Raji (cell line): ENCODE measurements around the gene ACKR4.

Experiments used
- POLR2A ChIP-seq: IDR thresholded peaks from 2 replicates; pipeline ENCODE4 v1.6.1; 2011; ENCODE audit warnings: low read depth, low read length, control low read depth; ENCODE audit not compliant: insufficient read depth

The ACKR4 gene

GRCh38 chr3:132626955-132627354 lies 29.9 kb downstream of the ACKR4 start:
- TF ChIP-seq POLR2A, result no peak

- no peak for TF ChIP-seq POLR2A
Observed at GRCh38 chr3:132628157-132628556, 31.1 kb downstream of the ACKR4 start.

GRCh38 chr3:132629928-132630327 lies 32.9 kb downstream of the ACKR4 start:
- no peak for TF ChIP-seq POLR2A

- TF ChIP-seq POLR2A, result no peak
Observed at GRCh38 chr3:132630612-132631011, 33.5 kb downstream of the ACKR4 start.

- no peak for TF ChIP-seq POLR2A
Observed at GRCh38 chr3:132635052-132635451, 38.0 kb downstream of the ACKR4 start.

GRCh38 chr3:132637590-132637989 lies 40.5 kb downstream of the ACKR4 start:
- TF ChIP-seq POLR2A, result no peak

GRCh38 chr3:132638706-132639105 lies 41.6 kb downstream of the ACKR4 start:
- no peak for TF ChIP-seq POLR2A

- TF ChIP-seq POLR2A, result no peak
Observed at GRCh38 chr3:132641837-132642538, 44.9 kb downstream of the ACKR4 start.

GRCh38 chr3:132642539-132642847 lies 45.4 kb downstream of the ACKR4 start:
- no peak for TF ChIP-seq POLR2A

- TF ChIP-seq POLR2A, result no peak
Observed at GRCh38 chr3:132643366-132643765, 46.3 kb downstream of the ACKR4 start.

- no peak for TF ChIP-seq POLR2A
Observed at GRCh38 chr3:132645058-132645457, 48.0 kb downstream of the ACKR4 start.

GRCh38 chr3:132650153-132650552 lies 53.1 kb downstream of the ACKR4 start:
- TF ChIP-seq POLR2A, result no peak
